A549 (cell line): ENCODE measurements around the gene RABGAP1L. TPM values are rescaled to one million over a fixed set of nuclear protein-coding genes. Genes with fewer than 3 reads are reported as not detected.

Source experiments
- ATAC-seq, 2 experiments: fragments of 200-7000 bp in 1 of 2; fragments of >200 bp in 1 of 2; cut with Nextera tagmentation in 1 of 2; cut with Tn5 transposase in 1 of 2; 3 replicates each; pipeline versions ENCODE4 v1.8.0 to v1.9.1; 2018 to 2020; ENCODE audit warnings: mild to moderate bottlenecking in 1 of 2, moderate library complexity in 1 of 2
- CTCF ChIA-PET: fragments of 300-600 bp; sonication (Branson Sonifier 250); formaldehyde crosslinking; extraction: SDS; loops from one replicate; lab custom pipeline; 2021; ENCODE audit warnings: antibody characterized with exemption, inconsistent platforms; lab: Yijun Ruan, JAX
- POLR2A ChIA-PET: fragments of 350-600 bp; formaldehyde crosslinking; extraction: SDS; loops from one replicate; lab custom pipeline; 2021; ENCODE audit warnings: antibody characterized with exemption, inconsistent platforms; lab: Yijun Ruan, JAX
- DNase-seq, 2 experiments: peaks; one replicate each; pipeline versions ENCODE4 v3.0.0 to v3.0.0-alpha.2; 2011 to 2016; ENCODE audit warnings: low read depth in 1 of 2, low spot score in 1 of 2
- FAIRE-seq: peaks from 2 replicates; lab custom pipeline; 2011; peaks lifted over from hg19 to GRCh38; lab: Jason Lieb, UNC
- H3K27ac ChIP-seq, 2 experiments: fragments of >200 bp; sonication (Bioruptor Twin); formaldehyde crosslinking; 3 replicates each; pipeline ENCODE4 v1.5.1; 2016 to 2017
- H3K4me1 ChIP-seq: fragments of >200 bp; sonication (Bioruptor Twin); formaldehyde crosslinking; 3 replicates; pipeline ENCODE4 v1.6.1; 2016
- H3K4me2 ChIP-seq: fragments of >200 bp; sonication (Bioruptor Twin); formaldehyde crosslinking; 3 replicates; pipeline ENCODE4 v1.6.1; 2016
- H3K4me3 ChIP-seq: fragments of >200 bp; sonication (Bioruptor Twin); formaldehyde crosslinking; 3 replicates; pipeline ENCODE4 v1.5.1; 2016
- H3K9me3 ChIP-seq: fragments of >200 bp; sonication (Bioruptor Twin); formaldehyde crosslinking; 3 replicates; pipeline ENCODE4 v1.6.1; 2016
- ATOH8 ChIP-seq: fragments of 250-450 bp; sonication (Bioruptor Pico); IDR thresholded peaks from 2 replicates; pipeline ENCODE4 v1.5.0; 2020; ENCODE audit warnings: low read depth, mild to moderate bottlenecking, moderate library complexity
- BCL3 ChIP-seq: fragments of >200 bp; sonication (Bioruptor Twin); formaldehyde crosslinking; IDR thresholded peaks from 3 replicates; pipeline ENCODE4 v1.6.1; 2016
- CBX8 ChIP-seq: fragments of 200-600 bp; sonication (generic); IDR thresholded peaks from 2 replicates; pipeline ENCODE4 v1.6.1; 2016
- CEBPB ChIP-seq, 2 experiments: fragments of >200 bp in 1 of 2; sonication (Bioruptor Twin) in 1 of 2; formaldehyde crosslinking in 1 of 2; IDR thresholded peaks; 2 replicates each; pipeline ENCODE4 v1.6.1; 2012 to 2016
- CTCF ChIP-seq: fragments of >200 bp; sonication (Bioruptor Twin); formaldehyde crosslinking; IDR thresholded peaks from 3 replicates; pipeline ENCODE4 v1.5.1; 2016
- EHF ChIP-seq: fragments of 250-450 bp; sonication (Bioruptor Pico); IDR thresholded peaks from 2 replicates; pipeline ENCODE4 v1.5.0; 2020; ENCODE audit warnings: mild to moderate bottlenecking
- ELK1 ChIP-seq: fragments of 150-350 bp; IDR thresholded peaks from 2 replicates; pipeline ENCODE4 v1.6.1; 2014; ENCODE audit warnings: low read depth, mild to moderate bottlenecking, low read length
- FOSB ChIP-seq: fragments of 250-450 bp; sonication (Bioruptor Pico); IDR thresholded peaks from 2 replicates; pipeline ENCODE4 v1.5.0; 2020; ENCODE audit warnings: mild to moderate bottlenecking, moderate library complexity
- FOSL2 ChIP-seq, 2 experiments: fragments of 450-650 bp in 1 of 2; fragments of >200 bp in 1 of 2; sonication (Bioruptor Twin) in 1 of 2; formaldehyde crosslinking; IDR thresholded peaks; 2 replicates each; pipeline versions ENCODE4 v1.5.0 to v1.6.1; 2016 to 2020; ENCODE audit warnings: mild to moderate bottlenecking in 1 of 2, moderate library complexity in 1 of 2
- HES2 ChIP-seq: fragments of >200 bp; sonication (Bioruptor Twin); formaldehyde crosslinking; IDR thresholded peaks from 2 replicates; pipeline ENCODE4 v1.6.1; 2016
- HEYL ChIP-seq: fragments of 250-450 bp; sonication (Bioruptor Pico); IDR thresholded peaks from 2 replicates; pipeline ENCODE4 v1.8.0; 2021; ENCODE audit warnings: mild to moderate bottlenecking, moderate library complexity
- HMGXB4 ChIP-seq: fragments of 250-450 bp; sonication (Bioruptor Pico); IDR thresholded peaks from 2 replicates; pipeline ENCODE4 v1.5.0; 2021; ENCODE audit warnings: mild to moderate bottlenecking, moderate library complexity, borderline replicate concordance
- HOXB5 ChIP-seq: fragments of 250-450 bp; sonication (Bioruptor Pico); IDR thresholded peaks from 2 replicates; pipeline ENCODE4 v1.5.0; 2020; ENCODE audit warnings: mild to moderate bottlenecking, moderate library complexity
- MAFK ChIP-seq: fragments of 450-650 bp; IDR thresholded peaks from 2 replicates; pipeline ENCODE4 v1.6.1; 2014; ENCODE audit not compliant: partially characterized antibody
- MAZ ChIP-seq: fragments of 150-350 bp; IDR thresholded peaks from 2 replicates; pipeline ENCODE4 v1.6.1; 2014; ENCODE audit warnings: antibody characterized with exemption, low read depth, low read length, borderline replicate concordance
- NPAS2 ChIP-seq: fragments of 250-450 bp; sonication (Bioruptor Pico); IDR thresholded peaks from 2 replicates; pipeline ENCODE4 v1.8.0; 2022; ENCODE audit warnings: mild to moderate bottlenecking, moderate library complexity, borderline replicate concordance
- POLR2A ChIP-seq: IDR thresholded peaks from 2 replicates; pipeline ENCODE4 v1.6.1; 2012; ENCODE audit warnings: mild to moderate bottlenecking, low read length
- RARB ChIP-seq: fragments of 250-450 bp; sonication (Bioruptor Pico); IDR thresholded peaks from 2 replicates; pipeline ENCODE4 v1.8.0; 2021; ENCODE audit warnings: mild to moderate bottlenecking, moderate library complexity
- RNF2 ChIP-seq: fragments of 200-600 bp; sonication (generic); IDR thresholded peaks from 2 replicates; pipeline ENCODE4 v1.6.1; 2016; ENCODE audit warnings: low read depth, mild to moderate bottlenecking, antibody characterized with exemption, moderate library complexity, borderline replicate concordance
- SMC3 ChIP-seq: fragments of >200 bp; sonication (Bioruptor Twin); formaldehyde crosslinking; IDR thresholded peaks from 3 replicates; pipeline ENCODE4 v1.6.1; 2018; ENCODE audit warnings: inconsistent platforms
- SREBF2 ChIP-seq: fragments of 450-650 bp; IDR thresholded peaks from 2 replicates; pipeline ENCODE4 v1.6.1; 2014; ENCODE audit warnings: mild to moderate bottlenecking, moderate library complexity
- WGBS: methylation state at CpG from one replicate; pipeline ENCODE4 v1.1.6; 2017; ENCODE audit errors: missing lambda C conversion rate; 5-methylcytosine and 5-hydroxymethylcytosine counted together
- polyA plus RNA-seq, 4 experiments: library from polyadenylated mRNA; depleted of rRNA in 3 of 4; stranded (reverse); fragments of >200 nt; fragmentation: RNase III in 1 of 4; extraction: RNeasy Plus Mini Kit Qiagen cat#74134 plus additional on column Dnase treatment in 1 of 4; gene quantifications; 2 replicates in 3 of 4; 3 replicates in 1 of 4; pipeline ENCODE4 v1.2.3, GENCODE V29; 2011 to 2017

Gene RABGAP1L
- polyA plus RNA-seq, 2 of the 4 experiments (the other 2 are of a cell fraction) = 8.2 to 18.6 TPM

GRCh38 chr1:174652569-174653280, 493.4 kb downstream of the RABGAP1L start (continued):
- no peak for TF ChIP-seq RNF2
- TF ChIP-seq CEBPB (IDR thresholded peaks at IDR 0.05) = no peak
- TF ChIP-seq HOXB5 (CRISPR knock-in tag) = no peak

GRCh38 chr1:174654560-174654959, 495.2 kb downstream of the RABGAP1L start:
- FAIRE-seq (no peak), DNase-seq (no peak), ATAC-seq (no peak)
- Histone ChIP-seq H3K4me3 (no peak overlapping the region), H3K27ac (no peak overlapping the region), H3K4me2 (no peak overlapping the region), H3K9me3 (no peaks in the 10 kb centered on the region), H3K4me1 (no peaks in the 10 kb centered on the region)
- CTCF ChIA-PET = no interaction called here
- no peak for TF ChIP-seq HEYL
- TF ChIP-seq BCL3 = no peak
- TF ChIP-seq FOSL2 (IDR thresholded peaks at IDR 0.05) = no peak
- TF ChIP-seq FOSL2 (CRISPR knock-in tag; IDR thresholded peaks at IDR 0.05) = no peak
- TF ChIP-seq HMGXB4 (CRISPR knock-in tag) = no peak
- TF ChIP-seq MAFK = no peak
- TF ChIP-seq ATOH8 (CRISPR knock-in tag) = no peak
- no peak for TF ChIP-seq FOSB (CRISPR knock-in tag)
- TF ChIP-seq CBX8 = no peak
- no peak for TF ChIP-seq SREBF2
- TF ChIP-seq POLR2A = no peak
- TF ChIP-seq HES2 = no peak
- TF ChIP-seq MAZ = no peak
- TF ChIP-seq SMC3 = no peak
- TF ChIP-seq CTCF = no peak
- TF ChIP-seq HOXB5 (CRISPR knock-in tag) = no peak
- POLR2A ChIA-PET = no interaction called here

- H3K9me3 ChIP-seq = no peaks in the 10 kb centered on the region
- CTCF ChIA-PET = interaction anchor here (1.1 kb wide), 1 partner anchor 17 kb away, joined by 3 read pairs; no protein-coding TSS in a partner anchor
- no peak for ATAC-seq
- no peak for DNase-seq
- H3K4me3 ChIP-seq = no peak overlapping the region
- POLR2A ChIA-PET = no interaction called here
- WGBS = 22% methylated on average over 1 of the region's 1 CpG
- no peak overlapping the region for H3K27ac ChIP-seq
- no peak overlapping the region for H3K4me2 ChIP-seq
- FAIRE-seq = no peak
- TF ChIP-seq NPAS2 (CRISPR knock-in tag) = no peak
- TF ChIP-seq EHF = no peak
- no peak for TF ChIP-seq ELK1
- no peak for TF ChIP-seq RARB
- TF ChIP-seq CBX8 = no peak
- no peaks in the 10 kb centered on the region for H3K4me1 ChIP-seq
These were observed 497.2 kb downstream of the RABGAP1L start for GRCh38 chr1:174656409-174657059.
